ENCODE measurements around the gene DPCD. TPM values are rescaled to one million over a fixed set of nuclear protein-coding genes. Genes with fewer than 3 reads are reported as not detected.

The DPCD gene
- total RNA-seq, 4 donors from 2014 or later: 8.2 to 15.7 (median 13.5) TPM; not detected in 1

DNA sequence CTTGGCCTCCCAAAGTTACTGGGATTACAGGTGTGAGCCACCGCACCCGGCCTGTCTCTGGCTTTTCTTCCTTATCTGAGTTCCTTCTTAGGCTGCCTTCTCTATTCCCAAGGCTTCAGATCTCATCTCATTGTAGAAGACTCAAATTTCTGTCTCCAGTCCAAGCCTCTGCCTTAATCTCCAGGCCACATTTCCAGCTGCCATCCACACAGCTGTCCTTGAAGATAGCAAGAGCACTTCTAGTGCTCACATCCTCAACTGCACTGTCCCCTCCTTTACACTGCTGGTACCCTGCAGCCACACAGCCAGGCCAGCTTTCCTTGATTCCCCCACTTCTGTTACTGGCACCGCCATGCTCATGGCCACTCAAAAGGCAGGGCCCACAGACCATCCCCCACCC, 35.7 kb upstream of the DPCD start:
- Histone ChIP-seq H3K36me3 (peaks cover 0 to 6% (median 3%) of the 10 kb centered on the region in 4 donors), H3K9me3 (no peaks in the 10 kb centered on the region), H3K27me3 (no peaks in the 10 kb centered on the region), H3K4me3 (no peak overlapping the region), H3K27ac (no peak overlapping the region), H3K4me1 (peaks cover 0 to 5% (median 2%) of the 10 kb centered on the region in 4 donors)
- in situ Hi-C loops (cut with MboI; ENCODE audit: low pct_ligation_motif_present in 1 of 4, low pct_unique_long_range_greater_than_20kb in 1 of 4, low sequenced_read_pairs in 3 of 4): loop anchor here (25.0 kb wide), 3 partner anchors 240 to 340 kb away; no protein-coding TSS in a partner anchor
- no peak for TF ChIP-seq POLR2AphosphoS5 (IDR thresholded peaks at IDR 0.05)
- TF ChIP-seq, protein P1, sequence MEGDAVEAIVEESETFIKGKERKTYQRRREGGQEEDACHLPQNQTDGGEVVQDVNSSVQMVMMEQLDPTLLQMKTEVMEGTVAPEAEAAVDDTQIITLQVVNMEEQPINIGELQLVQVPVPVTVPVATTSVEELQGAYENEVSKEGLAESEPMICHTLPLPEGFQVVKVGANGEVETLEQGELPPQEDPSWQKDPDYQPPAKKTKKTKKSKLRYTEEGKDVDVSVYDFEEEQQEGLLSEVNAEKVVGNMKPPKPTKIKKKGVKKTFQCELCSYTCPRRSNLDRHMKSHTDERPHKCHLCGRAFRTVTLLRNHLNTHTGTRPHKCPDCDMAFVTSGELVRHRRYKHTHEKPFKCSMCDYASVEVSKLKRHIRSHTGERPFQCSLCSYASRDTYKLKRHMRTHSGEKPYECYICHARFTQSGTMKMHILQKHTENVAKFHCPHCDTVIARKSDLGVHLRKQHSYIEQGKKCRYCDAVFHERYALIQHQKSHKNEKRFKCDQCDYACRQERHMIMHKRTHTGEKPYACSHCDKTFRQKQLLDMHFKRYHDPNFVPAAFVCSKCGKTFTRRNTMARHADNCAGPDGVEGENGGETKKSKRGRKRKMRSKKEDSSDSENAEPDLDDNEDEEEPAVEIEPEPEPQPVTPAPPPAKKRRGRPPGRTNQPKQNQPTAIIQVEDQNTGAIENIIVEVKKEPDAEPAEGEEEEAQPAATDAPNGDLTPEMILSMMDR (IDR thresholded peaks at IDR 0.05): no peak
- intact Hi-C loops (cut with DNase I; ENCODE audit: low total_unique reads): no loop called here
- DNase-seq: no peak
- WGBS, 2 donors (ENCODE audit: low coverage in 1 of 2): 100% methylated on average over 2 to 3 of the region's 3 CpGs

- TF ChIP-seq, protein P1 (IDR thresholded peaks at IDR 0.05): no peak
- TF ChIP-seq EP300 (IDR thresholded peaks at IDR 0.05; ENCODE audit: low read depth): no peak
- TF ChIP-seq POLR2AphosphoS5 (IDR thresholded peaks at IDR 0.05): no peak
- Histone ChIP-seq H3K9me3 (no peaks in the 10 kb centered on the region), H3K27ac (no peak overlapping the region), H3K36me3 (peaks cover 0 to 5% (median 0%) of the 10 kb centered on the region in 4 donors), H3K27me3 (peaks cover 8% of the 10 kb centered on the region), H3K4me1 (no peaks in the 10 kb centered on the region), H3K4me3 (no peak overlapping the region)
- WGBS, 2 donors (ENCODE audit: low coverage in 1 of 2): 59 to 72% methylated on average over 2 of the region's 2 CpGs
- in situ Hi-C loops (cut with MboI; ENCODE audit: low pct_ligation_motif_present in 1 of 4, low pct_unique_long_range_greater_than_20kb in 1 of 4, low sequenced_read_pairs in 3 of 4): loop anchor here (25.0 kb wide), 3 partner anchors 245 to 345 kb away; no protein-coding TSS in a partner anchor
- intact Hi-C loops (cut with DNase I; ENCODE audit: low total_unique reads): no loop called here
- DNase-seq: no peak
These were observed 30.6 kb upstream of the DPCD start for GRCh38 chr10:101557541-101557940.

- Histone ChIP-seq H3K4me1 (no peaks in the 10 kb centered on the region), H3K36me3 (peaks cover 0 to 3% (median 0%) of the 10 kb centered on the region in 4 donors), H3K27me3 (peaks cover 9% of the 10 kb centered on the region), H3K27ac (no peak overlapping the region), H3K4me3 (no peak overlapping the region), H3K9me3 (no peaks in the 10 kb centered on the region)
- in situ Hi-C loops (cut with MboI; ENCODE audit: low pct_ligation_motif_present in 1 of 4, low pct_unique_long_range_greater_than_20kb in 1 of 4, low sequenced_read_pairs in 3 of 4): loop anchor here (25.0 kb wide), 3 partner anchors 246 to 346 kb away; no protein-coding TSS in a partner anchor
- WGBS, 2 donors (ENCODE audit: low coverage in 1 of 2): 43 to 66% methylated on average over 2 of the region's 2 CpGs
- TF ChIP-seq POLR2A (IDR thresholded peaks at IDR 0.05): no peak
- no peak for TF ChIP-seq POLR2AphosphoS5 (IDR thresholded peaks at IDR 0.05)
- TF ChIP-seq, protein P1 (IDR thresholded peaks at IDR 0.05): no peak
- no peak for TF ChIP-seq EP300 (IDR thresholded peaks at IDR 0.05; ENCODE audit: low read depth)
- no peak for DNase-seq
- intact Hi-C loops (cut with DNase I; ENCODE audit: low total_unique reads): no loop called here
These were observed 29.9 kb upstream of the DPCD start for GRCh38 chr10:101558204-101558603.

DNA sequence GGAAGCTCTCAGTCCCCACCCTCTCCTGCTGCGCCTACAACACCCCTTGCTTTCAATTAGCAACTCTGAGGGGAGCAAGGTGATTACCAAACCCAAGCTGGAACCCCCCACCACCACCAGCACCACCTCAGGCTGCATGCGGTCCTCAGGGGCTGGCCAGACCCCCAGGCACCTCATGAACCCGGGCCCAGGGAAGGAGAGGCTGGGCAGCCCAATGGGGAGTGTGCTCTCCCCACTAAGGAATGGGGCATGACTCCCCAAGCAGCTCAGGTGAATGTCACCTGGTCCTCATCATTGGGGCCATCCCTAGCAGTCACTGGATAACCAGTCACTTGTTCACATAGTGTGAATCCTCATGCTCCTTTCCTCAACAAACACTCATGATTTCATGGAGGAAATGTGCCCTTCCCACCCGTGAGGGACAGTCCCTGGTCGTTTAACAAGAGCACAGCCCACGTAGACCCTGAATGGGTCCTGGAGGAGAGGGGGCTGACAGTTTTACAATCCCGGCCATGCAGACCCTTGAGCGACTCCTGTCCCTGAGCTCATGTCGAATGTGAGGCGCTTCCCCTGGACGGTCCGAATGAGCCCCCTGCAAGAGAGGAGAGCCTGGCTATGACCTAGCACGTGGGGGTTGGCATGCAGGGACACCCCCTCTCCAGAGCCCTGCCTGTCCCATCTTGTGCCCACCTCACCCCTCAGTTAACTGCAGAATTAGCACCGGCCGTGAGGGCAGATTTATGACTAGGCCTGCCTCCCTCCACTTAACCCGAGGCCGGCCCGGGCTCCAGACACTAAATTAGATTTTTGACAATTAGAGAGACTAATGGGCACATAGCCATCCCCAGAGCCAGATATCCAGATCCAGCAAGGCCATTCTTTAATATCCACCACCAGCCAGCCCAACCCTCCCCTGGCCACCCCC, 29.2 kb upstream of the DPCD start:
- H3K36me3 ChIP-seq: no peaks in the 10 kb centered on the region
- H3K4me1 ChIP-seq: no peaks in the 10 kb centered on the region
- in situ Hi-C loops (cut with MboI; ENCODE audit: low pct_ligation_motif_present in 1 of 4, low pct_unique_long_range_greater_than_20kb in 1 of 4, low sequenced_read_pairs in 3 of 4): loop anchor here (25.0 kb wide), 3 partner anchors 247 to 347 kb away; no protein-coding TSS in a partner anchor
- intact Hi-C loops (cut with DNase I; ENCODE audit: low total_unique reads): no loop called here
- no peaks in the 10 kb centered on the region for H3K9me3 ChIP-seq
- H3K4me3 ChIP-seq: no peak overlapping the region
- H3K27me3 ChIP-seq: peaks cover 16% of the 10 kb centered on the region
- TF ChIP-seq POLR2AphosphoS5 (IDR thresholded peaks at IDR 0.05) (no peak), EP300 (IDR thresholded peaks at IDR 0.05; ENCODE audit: low read depth) (no peak), POLR2A (IDR thresholded peaks at IDR 0.05) (no peak)
- TF ChIP-seq, protein P1 (IDR thresholded peaks at IDR 0.05): no peak
- no peak for DNase-seq
- 50% methylated on average over 18 of the region's 18 CpGs; no CpG with 5 or more reads in 1 of the 2 donors for WGBS, 2 donors (ENCODE audit: low coverage in 1 of 2)
- no peak overlapping the region for H3K27ac ChIP-seq
